Bronchial epithelial cell (primary cell): ENCODE results near the gene MRPL40. TPM values are rescaled to one million over a fixed set of nuclear protein-coding genes. Genes with fewer than 3 reads are reported as not detected.
A peak's percentile ranks its signal among the peaks of the same experiment; 100 is the strongest.

Experiments
- DNase-seq: peaks from one replicate; pipeline ENCODE4 v3.0.0-alpha.2; 2010; ENCODE audit warnings: low read depth
- FAIRE-seq: peaks from 2 replicates; lab custom pipeline; 2011; peaks lifted over from hg19 to GRCh38; lab: Jason Lieb, UNC
- H3K27me3 ChIP-seq: 2 replicates; pipeline ENCODE4 v1.5.1; 2011; ENCODE audit warnings: low read length; ENCODE audit not compliant: control insufficient read depth, insufficient read depth
- H3K36me3 ChIP-seq: 2 replicates; pipeline ENCODE4 v1.5.1; 2011; ENCODE audit warnings: low read length; ENCODE audit not compliant: control insufficient read depth, insufficient read depth
- H3K4me3 ChIP-seq: 2 replicates; pipeline ENCODE4 v1.5.1; 2011; ENCODE audit warnings: mild to moderate bottlenecking, low read depth, low read length, control low read depth
- CTCF ChIP-seq: IDR thresholded peaks from 2 replicates; pipeline ENCODE4 v1.5.1; 2011; ENCODE audit warnings: mild to moderate bottlenecking, moderate library complexity, low read length, control low read depth, inconsistent platforms; ENCODE audit not compliant: insufficient read depth, severe bottlenecking
- total RNA-seq: library from RNA; depleted of rRNA; stranded (reverse); fragments of >200 nt; gene quantifications from 2 replicates; pipeline ENCODE4 v1.2.1, GENCODE V29; 2014

The MRPL40 gene
- total RNA-seq, 1 donor from 2014 or later: 60.8 TPM

GRCh38 chr22:19479355-19480172 lies 47.2 kb downstream of the MRPL40 start, which contains the start of gene CDC45:
TSS of gene CDC45 (plus strand) at chr22:19479920. CDS start at chr22:19479969, 49 bp downstream.
- no peaks in the 10 kb centered on the region for H3K27me3 ChIP-seq
- H3K36me3 ChIP-seq: peaks cover 2% of the 10 kb centered on the region
- DNase-seq (peak; percentile 97), FAIRE-seq (peak; percentile 47)
- H3K4me3 ChIP-seq: peak within 1 kb of the TSS; percentile 73
- TF ChIP-seq CTCF: no peak

GRCh38 chr22:19480173-19480568 lies 47.8 kb downstream of the MRPL40 start:
- TF ChIP-seq CTCF: no peak
- peak overlapping the region; percentile 73 for H3K4me3 ChIP-seq
- no peaks in the 10 kb centered on the region for H3K27me3 ChIP-seq
- DNase-seq (no peak), FAIRE-seq (no peak)
- H3K36me3 ChIP-seq: no peaks in the 10 kb centered on the region

- Histone ChIP-seq H3K27me3 (no peaks in the 10 kb centered on the region), H3K36me3 (no peaks in the 10 kb centered on the region), H3K4me3 (no peak overlapping the region)
- no peak for TF ChIP-seq CTCF
- FAIRE-seq (no peak), DNase-seq (no peak)
Observed at GRCh38 chr22:19480789-19481188, 48.4 kb downstream of the MRPL40 start.

- Histone ChIP-seq H3K4me3 (no peak overlapping the region), H3K36me3 (no peaks in the 10 kb centered on the region), H3K27me3 (no peaks in the 10 kb centered on the region)
- no peak for FAIRE-seq
- DNase-seq: no peak
- TF ChIP-seq CTCF: no peak
Observed at GRCh38 chr22:19482297-19482696, 50.0 kb downstream of the MRPL40 start.

- DNase-seq: peak; percentile 72
- TF ChIP-seq CTCF: no peak
- Histone ChIP-seq H3K4me3 (no peak overlapping the region), H3K27me3 (no peaks in the 10 kb centered on the region), H3K36me3 (no peaks in the 10 kb centered on the region)
- no peak for FAIRE-seq
Observed at GRCh38 chr22:19483481-19484244, 51.3 kb downstream of the MRPL40 start.

Other genes with a start within 250 kb of the MRPL40 start
- 13.7 and 20.2 TPM in 2 replicates for gene CLTCL1, start 140.8 kb upstream of the MRPL40 start, total RNA-seq
- 20.6 and 22.4 TPM in 2 replicates for gene HIRA, start 812 bp upstream of the MRPL40 start, total RNA-seq
- 25.3 and 38.9 TPM in 2 replicates for gene C22orf39, start 15.2 kb downstream of the MRPL40 start, total RNA-seq
- 66.9 and 77.8 TPM in 2 replicates for gene UFD1, start 46.6 kb downstream of the MRPL40 start, total RNA-seq
- 0.26 and 1.2 TPM in 2 replicates for gene CDC45, start 47.4 kb downstream of the MRPL40 start, total RNA-seq
- gene CLDN5, start 91.9 kb downstream of the MRPL40 start, total RNA-seq: 0.38 and 2.4 TPM in 2 replicates